HepG2 (cell line): ENCODE measurements around the gene PREP. TPM values are rescaled to one million over a fixed set of nuclear protein-coding genes. Genes with fewer than 3 reads are reported as not detected.

Source experiments
- ATAC-seq: fragments of 200-7000 bp; cut with Tn5 transposase; 3 replicates; pipeline ENCODE4 v1.9.1; 2020; ENCODE audit warnings: mild to moderate bottlenecking, moderate library complexity
- BruUV-seq: library from RNA; stranded (reverse); fragments of 400-500 nt; replicated peaks from 2 replicates; lab custom pipeline; 2021; lab: Mats Ljungman, UMichigan
- CTCF ChIA-PET: fragments of 300-600 bp; formaldehyde crosslinking; extraction: SDS; loops from one replicate; lab custom pipeline; 2021; ENCODE audit warnings: low total read pairs, inconsistent platforms, low intra/inter-chr PET ratio; lab: Yijun Ruan, JAX
- POLR2A ChIA-PET: fragments of 350-600 bp; sonication (Branson Sonifier 250); formaldehyde crosslinking; loops from one replicate; lab custom pipeline; 2020; ENCODE audit warnings: antibody characterized with exemption, inconsistent platforms; lab: Yijun Ruan, JAX
- DNase-seq: peaks from one replicate; pipeline ENCODE4 v3.0.0-alpha.2; 2015; ENCODE audit warnings: low spot score
- FAIRE-seq: peaks from 3 replicates; lab custom pipeline; 2011; peaks lifted over from hg19 to GRCh38; lab: Jason Lieb, UNC
- H2AFZ ChIP-seq: one replicate; pipeline ENCODE4 v1.6.1; 2011; ENCODE audit warnings: low read length, inconsistent platforms
- H3K27ac ChIP-seq: fragments of 300-600 bp; 3 replicates; pipeline ENCODE4 v1.8.0; 2011; ENCODE audit warnings: mixed run types, mild to moderate bottlenecking, mixed read lengths, low read length, inconsistent platforms; ENCODE audit not compliant: insufficient read depth; ENCODE audit errors: extremely low read length
- H3K27me3 ChIP-seq, 2 experiments: fragments of 200-600 bp in 1 of 2; 2 replicates in 1 of 2; 3 replicates in 1 of 2; pipeline versions ENCODE4 v1.6.0 to v1.8.0; 2011; ENCODE audit warnings: low read length in 2 of 2, mild to moderate bottlenecking in 2 of 2, moderate library complexity in 2 of 2, inconsistent platforms in 1 of 2; ENCODE audit not compliant: insufficient read depth in 2 of 2, control insufficient read depth in 1 of 2
- H3K36me3 ChIP-seq, 2 experiments: fragments of 200-600 bp in 1 of 2; replicated peaks in 1 of 2; 2 replicates in 1 of 2; 3 replicates in 1 of 2; pipeline versions ENCODE4 v1.5.1 to v1.8.0; 2011; ENCODE audit warnings: low read length in 2 of 2, inconsistent platforms in 1 of 2; ENCODE audit not compliant: insufficient read depth in 2 of 2, control insufficient read depth in 1 of 2
- H3K4me1 ChIP-seq: 2 replicates; pipeline ENCODE4 v1.5.1; 2012; ENCODE audit warnings: low read length, inconsistent platforms; ENCODE audit not compliant: insufficient read depth
- H3K4me2 ChIP-seq: 2 replicates; pipeline ENCODE4 v1.6.0; 2011; ENCODE audit warnings: low read depth, low read length, inconsistent platforms
- H3K4me3 ChIP-seq, 3 experiments: fragments of 200-600 bp in 1 of 3; sonication (generic), shearing (Covaris generic) in 1 of 3; replicated peaks in 1 of 3; 2 replicates each; pipeline ENCODE4 v1.5.1; 2011 to 2016; ENCODE audit warnings: low read length in 3 of 3, inconsistent platforms in 2 of 3, low read depth in 2 of 3, mild to moderate bottlenecking in 2 of 3, control low read depth in 1 of 3, mixed read lengths in 1 of 3; ENCODE audit not compliant: insufficient read depth in 1 of 3
- H3K79me2 ChIP-seq: one replicate; pipeline ENCODE4 v1.6.1; 2011; ENCODE audit warnings: low read length, inconsistent platforms; ENCODE audit not compliant: insufficient read depth
- H3K9ac ChIP-seq: 2 replicates; pipeline ENCODE4 v1.6.0; 2011; ENCODE audit warnings: mild to moderate bottlenecking, low read depth, low read length, inconsistent platforms; ENCODE audit not compliant: insufficient read depth
- H3K9me3 ChIP-seq: 2 replicates; pipeline ENCODE4 v1.5.1; 2012; ENCODE audit warnings: mild to moderate bottlenecking, low read length
- H4K20me1 ChIP-seq: 2 replicates; pipeline ENCODE4 v1.6.0; 2011; ENCODE audit warnings: inconsistent platforms, mild to moderate bottlenecking, low read length, moderate library complexity; ENCODE audit not compliant: insufficient read depth
- ATAD3A ChIP-seq: sonication (generic); formaldehyde crosslinking; IDR thresholded peaks from 2 replicates; pipeline ENCODE4 v1.4.0; 2020; ENCODE audit warnings: missing genetic modification reagents
- MLLT10 ChIP-seq: sonication (generic); formaldehyde crosslinking; IDR thresholded peaks from 2 replicates; pipeline ENCODE4 v1.4.0; 2020; ENCODE audit warnings: missing genetic modification reagents
- ZBTB43 ChIP-seq: sonication (generic); formaldehyde crosslinking; conservative IDR thresholded peaks from 2 replicates; pipeline ENCODE4 v1.4.0; 2020; ENCODE audit warnings: missing genetic modification reagents
- ZNF598 ChIP-seq: sonication (generic); formaldehyde crosslinking; IDR thresholded peaks from 2 replicates; pipeline ENCODE4 v1.5.1; 2020; ENCODE audit warnings: mild to moderate bottlenecking, missing genetic modification reagents, borderline replicate concordance
- ZNF749 ChIP-seq: sonication (generic); formaldehyde crosslinking; IDR thresholded peaks from 2 replicates; pipeline ENCODE4 v1.8.0; 2022; ENCODE audit warnings: mild to moderate bottlenecking, missing genetic modification reagents, moderate library complexity, borderline replicate concordance
- WGBS: methylation state at CpG from one replicate; pipeline ENCODE4 v1.1.6; 2017; ENCODE audit warnings: low lambda C conversion rate; 5-methylcytosine and 5-hydroxymethylcytosine counted together
- in situ Hi-C: cut with HindIII; loops from 2 replicates; pipeline ENCODE4 v1.10.0; 2017; ENCODE audit warnings: low pct_unique_long_range_greater_than_20kb; ENCODE audit not compliant: extremely low pct_ligation_motif_present
- intact Hi-C: fragments of 100-400 bp; cut with micrococcal nuclease; formaldehyde crosslinking; loops from one replicate; pipeline ENCODE4 v1.10.0; 2022; ENCODE audit not compliant: unreplicated experiment
- polyA plus RNA-seq, 8 experiments: library from polyadenylated mRNA; depleted of rRNA in 3 of 8; stranded (reverse) in 7 of 8; unstranded in 1 of 8; fragments of >200 nt; fragmentation: Illumina TruSeq in 4 of 8; extraction: Trizol in 4 of 8; gene quantifications; 2 replicates each; pipeline versions ENCODE4 v1.2.1 to v1.2.3, GENCODE V29; 2011 to 2016; ENCODE audit warnings: low read depth in 4 of 8, missing spikeins in 1 of 8, mixed read lengths in 1 of 8; ENCODE audit not compliant: insufficient read depth in 1 of 8
- total RNA-seq, 5 experiments: library from RNA; depleted of rRNA; stranded (reverse); fragments of >200 nt; fragmentation: Illumina TruSeq; extraction: Trizol; gene quantifications; 2 replicates each; pipeline ENCODE4 v1.2.3, GENCODE V29; 2016; ENCODE audit warnings: low read depth in 1 of 5
- TF ChIP-seq, protein P1 (sequence below): sonication (generic); formaldehyde crosslinking; IDR thresholded peaks from 2 replicates; pipeline ENCODE4 v1.4.0; 2020; ENCODE audit warnings: missing genetic modification reagents

PREP gene
- total and polyA plus RNA-seq, 2 of the 13 experiments (the other 11 are each of a cell fraction or from before 2014, with no cell fraction given), result 12.6 to 15.9 TPM

GRCh38 chr6:105409734-105410133, 6.9 kb upstream of the PREP start:
- no peak for ATAC-seq
- H3K27me3 ChIP-seq, result no peaks in the 10 kb centered on the region; a peak in 1 of 5 replicates
- CTCF ChIA-PET, result no interaction called here
- no peak for TF ChIP-seq MLLT10 (CRISPR knock-in tag)
- TF ChIP-seq ATAD3A (CRISPR knock-in tag), result no peak
- TF ChIP-seq ZNF598 (CRISPR knock-in tag), result no peak
- TF ChIP-seq, protein P1, sequence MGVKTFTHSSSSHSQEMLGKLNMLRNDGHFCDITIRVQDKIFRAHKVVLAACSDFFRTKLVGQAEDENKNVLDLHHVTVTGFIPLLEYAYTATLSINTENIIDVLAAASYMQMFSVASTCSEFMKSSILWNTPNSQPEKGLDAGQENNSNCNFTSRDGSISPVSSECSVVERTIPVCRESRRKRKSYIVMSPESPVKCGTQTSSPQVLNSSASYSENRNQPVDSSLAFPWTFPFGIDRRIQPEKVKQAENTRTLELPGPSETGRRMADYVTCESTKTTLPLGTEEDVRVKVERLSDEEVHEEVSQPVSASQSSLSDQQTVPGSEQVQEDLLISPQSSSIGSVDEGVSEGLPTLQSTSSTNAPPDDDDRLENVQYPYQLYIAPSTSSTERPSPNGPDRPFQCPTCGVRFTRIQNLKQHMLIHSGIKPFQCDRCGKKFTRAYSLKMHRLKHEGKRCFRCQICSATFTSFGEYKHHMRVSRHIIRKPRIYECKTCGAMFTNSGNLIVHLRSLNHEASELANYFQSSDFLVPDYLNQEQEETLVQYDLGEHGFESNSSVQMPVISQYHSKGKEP (CRISPR knock-in tag), result no peak
- TF ChIP-seq ZBTB43 (CRISPR knock-in tag), result no peak
- TF ChIP-seq ZNF749 (CRISPR knock-in tag), result no peak
- H3K4me2 ChIP-seq, result no peak overlapping the region
- no peak for FAIRE-seq
- H2AFZ ChIP-seq, result no peak overlapping the region
- in situ Hi-C loops, result loop anchor here (10.0 kb wide), 2 partner anchors 85 to 315 kb away; no protein-coding TSS in a partner anchor
- H3K27ac ChIP-seq, result no peak overlapping the region
- no peaks in the 10 kb centered on the region for H3K36me3 ChIP-seq
- intact Hi-C loops, result loop anchor here (10.0 kb wide), 1 partner anchor 455 kb away; the partner anchor contains the start of gene LIN28B
- no peak for DNase-seq
- no peak overlapping the region for H3K4me3 ChIP-seq
- POLR2A ChIA-PET, result no interaction called here
- H3K79me2 ChIP-seq, result no peaks in the 10 kb centered on the region
- peaks cover 8% of the 10 kb centered on the region for H3K4me1 ChIP-seq
- no peaks in the 10 kb centered on the region for H3K9me3 ChIP-seq
- no peaks in the 10 kb centered on the region for H4K20me1 ChIP-seq
- H3K9ac ChIP-seq, result no peak overlapping the region
- BruUV-seq, result no TSS peak
- WGBS, result no CpG with 5 or more reads among the region's 1 CpG
